Measurements from ENCODE around the gene SCGB2B2.
A peak's percentile ranks its signal among the peaks of the same experiment; 100 is the strongest.
"Not testable (repeated sequence)": the region's sequence is repeated elsewhere in the genome, so short reads cannot be mapped to it uniquely, and the experiment has no call there.

Gene SCGB2B2, protein sequence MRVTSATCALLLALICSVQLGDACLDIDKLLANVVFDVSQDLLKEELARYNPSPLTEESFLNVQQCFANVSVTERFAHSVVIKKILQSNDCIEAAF

GRCh38 chr19:34676697-34677385, at the start of gene SCGB2B2:
Gene SCGB2B2 (minus strand): TSS chr19:34677159. CDS start chr19:34594563, 82,596 bp downstream.
- no peak for DNase-seq (ENCODE audit: low read depth)

DNA sequence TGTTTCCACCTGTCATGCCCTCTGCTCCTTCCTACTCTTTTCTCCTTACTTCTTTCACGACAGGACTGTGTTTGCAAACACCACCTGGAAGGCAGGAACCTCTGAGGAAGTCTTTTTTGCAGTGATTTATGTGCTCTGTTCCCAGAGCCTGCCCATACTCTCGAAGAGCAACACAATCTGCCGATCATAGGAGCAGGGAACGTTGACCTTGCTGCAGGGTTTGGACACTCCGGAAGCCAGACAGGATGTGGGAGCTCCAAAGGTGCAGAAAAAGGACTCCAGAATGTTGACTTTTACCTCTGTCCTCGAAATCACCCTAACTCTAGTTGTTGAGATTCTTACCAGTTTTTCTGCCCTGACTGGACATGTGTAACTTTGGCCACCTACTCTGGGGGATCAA, 48.4 kb upstream of the SCGB2B2 start:
- no peak for DNase-seq (ENCODE audit: low read depth)

DNA sequence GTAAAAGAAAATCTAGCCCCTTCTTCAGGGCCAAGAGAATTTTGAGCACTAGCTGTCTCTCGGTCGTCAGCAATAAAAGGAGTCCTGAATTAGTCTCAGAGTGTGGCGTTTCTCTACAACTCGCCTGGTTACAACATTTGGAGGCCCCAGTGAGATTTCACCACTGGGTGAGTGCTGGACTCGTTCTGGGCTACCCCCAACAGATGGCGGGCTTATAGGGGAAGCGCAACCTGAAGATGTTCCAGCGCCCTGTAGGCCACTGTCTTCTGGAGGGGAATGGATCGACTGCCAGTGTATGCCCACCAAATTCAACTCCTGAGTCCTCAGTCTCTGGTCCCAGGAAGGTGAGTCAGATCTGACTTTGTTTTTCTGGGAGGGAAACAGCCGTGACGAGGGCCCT, 45.4 kb upstream of the SCGB2B2 start:
- DNase-seq (ENCODE audit: low read depth) = no peak

DNA sequence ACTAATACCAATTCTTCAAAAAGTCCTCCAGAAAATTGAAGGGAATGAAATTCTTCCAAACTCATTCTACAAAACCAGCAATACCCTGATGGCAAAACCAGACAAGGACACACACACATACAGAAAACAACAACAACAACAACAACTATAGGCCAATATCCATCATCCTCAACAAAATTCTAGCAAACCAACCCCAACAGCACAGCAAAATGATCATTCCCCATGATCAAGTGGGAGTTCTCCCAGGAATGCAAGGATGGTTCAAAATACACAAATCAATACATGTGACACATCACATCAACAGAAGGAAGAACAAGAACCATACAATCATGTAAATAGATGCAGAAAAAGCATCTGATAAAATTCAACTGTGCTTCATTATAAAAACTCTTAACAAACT, 38.4 kb upstream of the SCGB2B2 start:
- DNase-seq (ENCODE audit: low read depth) = no peak

DNA sequence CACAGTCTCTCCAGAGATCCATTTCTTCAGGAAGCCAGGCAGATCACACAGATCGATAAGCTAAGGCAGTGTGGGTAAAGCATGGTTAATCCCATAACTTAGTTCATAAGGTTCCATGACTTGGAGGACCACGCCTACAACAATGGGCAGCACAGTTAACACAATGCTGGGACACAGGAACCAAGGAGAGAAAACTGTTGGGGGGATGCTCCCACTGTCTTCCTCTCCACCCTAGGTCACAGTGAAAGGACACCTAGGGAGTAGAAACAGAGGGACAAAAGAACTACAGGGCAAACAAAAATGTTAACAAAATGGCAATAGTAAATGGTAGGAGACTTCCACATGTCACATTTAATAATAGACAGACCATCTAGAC, 36.3 kb upstream of the SCGB2B2 start:
- no peak for DNase-seq (ENCODE audit: low read depth)

GRCh38 chr19:34712395-34713261, 35.7 kb upstream of the SCGB2B2 start:
- DNase-seq (ENCODE audit: low read depth) = peak; percentile 19

DNA sequence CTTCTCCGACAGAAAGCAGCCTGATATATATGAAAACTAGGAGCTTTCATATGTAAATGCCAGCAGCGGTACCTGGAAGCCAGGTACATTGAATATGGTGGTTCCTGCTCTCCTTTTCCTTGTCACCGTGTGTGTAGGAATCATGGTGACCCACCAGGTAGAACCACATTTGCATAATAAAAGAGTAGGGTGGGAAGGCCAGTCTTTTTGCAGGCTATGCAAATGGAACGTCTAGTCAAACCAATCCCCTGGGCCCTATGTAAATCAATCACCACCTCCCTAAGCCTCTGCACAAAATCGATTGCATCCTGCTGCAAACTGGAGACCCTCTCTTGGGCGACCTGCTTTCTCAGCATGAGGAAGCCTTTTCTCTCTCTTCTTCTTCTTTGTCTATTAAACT, 34.9 kb upstream of the SCGB2B2 start:
- no peak for DNase-seq (ENCODE audit: low read depth)

DNA sequence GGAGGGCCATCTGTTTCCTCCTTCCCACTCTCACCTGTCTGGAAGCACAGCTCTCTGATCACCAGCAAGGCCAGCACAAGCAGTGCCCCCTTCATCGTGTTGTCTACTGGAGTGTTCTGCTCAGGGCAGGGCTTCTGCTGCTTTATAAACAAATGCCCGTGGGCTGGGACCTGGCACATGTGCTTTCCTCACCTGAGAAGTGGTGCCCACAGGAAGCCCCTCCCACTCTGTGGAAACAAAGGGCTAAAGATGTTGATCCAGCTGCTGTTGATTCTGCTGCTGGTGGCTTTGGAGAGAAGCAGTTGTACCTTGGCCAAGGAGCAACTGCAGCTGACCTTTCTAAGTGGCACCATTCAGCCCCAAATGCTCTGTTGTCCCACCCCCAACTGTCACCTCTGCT, 30.7 kb upstream of the SCGB2B2 start:
- DNase-seq (ENCODE audit: low read depth) = no peak

GRCh38 chr19:34692549-34692948, 15.6 kb upstream of the SCGB2B2 start:
- no peak for DNase-seq (ENCODE audit: low read depth)

GRCh38 chr19:34690372-34690771, 13.4 kb upstream of the SCGB2B2 start:
- DNase-seq (ENCODE audit: low read depth) = no peak

- DNase-seq (ENCODE audit: low read depth) = no peak
Measured at GRCh38 chr19:34688592-34688991, 11.6 kb upstream of the SCGB2B2 start.

GRCh38 chr19:34687348-34687747, 10.4 kb upstream of the SCGB2B2 start:
- DNase-seq (ENCODE audit: low read depth) = no peak

GRCh38 chr19:34686455-34686854, 9.5 kb upstream of the SCGB2B2 start:
- no peak for DNase-seq (ENCODE audit: low read depth)

DNA sequence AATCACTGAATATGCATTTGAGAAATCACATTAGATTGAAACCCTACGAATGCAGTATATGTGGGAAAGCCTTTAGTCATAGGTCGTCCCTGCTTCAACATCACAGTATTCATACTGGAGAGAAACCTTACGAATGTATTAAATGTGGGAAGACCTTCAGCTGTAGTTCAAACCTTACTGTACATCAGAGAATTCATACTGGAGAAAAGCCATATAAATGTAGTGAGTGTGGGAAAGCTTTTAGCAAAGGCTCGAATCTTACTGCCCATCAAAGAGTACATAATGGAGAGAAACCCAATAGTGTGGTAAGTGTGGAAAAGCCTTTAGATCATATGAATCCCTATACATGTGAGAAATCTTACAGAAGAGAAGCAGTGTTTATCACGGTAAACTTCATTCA, 8.3 kb upstream of the SCGB2B2 start:
- not testable (repeated sequence) for DNase-seq (ENCODE audit: low read depth)

DNA sequence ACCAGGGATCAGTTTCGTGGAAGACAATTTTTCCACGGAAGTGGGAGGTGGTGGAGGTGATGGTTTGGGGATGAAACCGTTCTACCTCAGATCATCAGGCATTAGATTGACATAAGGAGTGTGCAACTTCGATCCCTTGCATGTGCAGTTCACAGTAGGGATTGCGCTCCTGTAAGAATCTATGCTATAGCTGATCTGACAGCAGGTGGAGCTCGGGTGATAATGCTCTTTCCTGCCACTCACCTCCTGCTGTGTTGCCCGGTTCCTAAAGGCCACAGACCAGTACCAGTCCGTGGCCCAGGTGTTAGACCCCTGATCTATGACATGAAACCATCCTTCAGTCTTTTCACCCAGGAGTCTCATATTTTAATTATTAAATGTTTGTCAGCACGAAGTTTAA, 4.5 kb upstream of the SCGB2B2 start:
- DNase-seq (ENCODE audit: low read depth) = no peak

DNA sequence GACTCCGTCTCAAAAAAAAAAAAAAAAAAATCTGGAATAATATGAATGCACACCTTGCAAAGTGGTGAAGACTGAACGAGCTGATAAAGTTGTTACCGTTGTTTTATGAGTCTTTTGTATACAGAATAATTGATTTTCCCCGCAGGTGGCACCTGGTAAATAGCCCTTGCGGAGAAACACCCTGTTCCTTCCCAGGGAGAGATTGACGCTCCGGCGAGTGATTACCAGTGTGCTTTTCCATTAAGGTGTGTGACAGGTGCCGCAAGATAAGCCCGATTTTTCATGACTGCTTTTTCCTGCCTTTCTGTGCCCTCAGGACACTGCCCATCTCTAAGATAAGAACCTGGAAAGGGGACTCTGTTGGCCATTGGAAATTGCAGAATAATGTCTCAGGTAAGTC, 1.5 kb upstream of the SCGB2B2 start:
- DNase-seq (ENCODE audit: low read depth) = no peak

DNA sequence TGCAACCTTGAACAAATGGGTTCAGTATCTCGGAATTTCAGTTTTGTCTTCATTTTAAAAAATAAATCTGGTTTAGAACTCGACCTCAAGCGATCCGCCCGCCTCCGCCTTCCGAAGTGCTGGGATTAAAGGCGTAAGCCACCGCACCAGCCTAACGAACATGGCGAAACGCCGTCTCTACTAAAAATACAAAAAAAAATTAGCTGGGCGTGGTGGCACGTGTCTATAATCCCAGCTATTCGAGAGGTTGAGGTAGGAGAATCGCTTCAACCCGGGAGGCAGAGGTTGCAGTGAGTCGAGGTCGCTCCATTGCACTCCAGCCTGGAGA, 1.1 kb upstream of the SCGB2B2 start:
- DNase-seq (ENCODE audit: low read depth) = no peak

- peak; percentile 89 for DNase-seq (ENCODE audit: low read depth)
Measured at GRCh38 chr19:34677386-34678084, 576 bp upstream of the SCGB2B2 start, which contains the start of gene ZNF302. Gene ZNF302 (plus strand): TSS chr19:34677678. CDS start chr19:34678805, 1,127 bp downstream.

- no peak for DNase-seq (ENCODE audit: low read depth)
Measured at GRCh38 chr19:34675919-34676318, 1.0 kb downstream of the SCGB2B2 start.

GRCh38 chr19:34675250-34675649, 1.7 kb downstream of the SCGB2B2 start:
- DNase-seq (ENCODE audit: low read depth) = no peak

GRCh38 chr19:34673590-34673989, 3.4 kb downstream of the SCGB2B2 start:
- no peak for DNase-seq (ENCODE audit: low read depth)

DNA sequence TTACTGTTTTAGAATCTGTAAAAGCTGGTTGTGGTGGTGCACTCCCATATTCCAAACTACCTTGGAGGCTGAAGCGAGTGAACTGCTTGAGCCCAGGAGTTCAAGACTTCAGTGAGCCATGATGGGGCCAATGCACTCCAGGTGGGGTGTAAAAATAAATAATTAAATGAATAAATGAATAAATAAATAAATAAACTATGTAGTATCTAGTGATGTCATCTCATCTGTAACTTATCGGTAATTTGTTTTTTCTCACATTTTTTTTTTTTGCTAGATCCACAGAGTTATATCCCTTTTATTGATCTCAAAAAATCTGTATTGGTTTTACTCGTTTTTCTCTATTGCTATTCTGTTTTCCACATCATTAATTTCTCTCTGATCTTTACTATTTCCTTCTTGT, 5.0 kb downstream of the SCGB2B2 start:
- no peak for DNase-seq (ENCODE audit: low read depth)

DNA sequence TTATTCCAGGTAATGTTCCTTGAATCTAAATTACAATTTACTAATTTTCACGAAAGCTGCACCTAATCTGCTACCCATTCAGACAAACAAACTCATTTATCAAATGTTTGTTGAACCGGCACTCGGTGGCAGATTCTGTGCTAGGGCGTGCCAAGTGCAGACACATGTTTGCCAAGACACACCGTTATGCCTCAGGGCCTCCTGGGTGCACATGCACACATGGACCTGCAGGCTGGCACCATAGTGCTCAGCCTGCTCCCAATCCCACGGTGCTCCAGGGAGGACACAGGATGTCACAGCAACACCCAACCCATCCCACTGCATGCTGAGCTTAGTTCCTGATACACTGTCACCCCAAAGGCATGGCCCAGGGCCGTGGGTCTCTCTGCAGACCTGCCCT, 7.7 kb downstream of the SCGB2B2 start:
- DNase-seq (ENCODE audit: low read depth) = no peak
